ENCODE results near the gene PTPRM. TPM values are rescaled to one million over a fixed set of nuclear protein-coding genes. Genes with fewer than 3 reads are reported as not detected.

Gene PTPRM
- total RNA-seq, 1 experiment from 2014 or later, result 14.5 TPM

GRCh38 chr18:8339952-8340351 lies 772.8 kb downstream of the PTPRM start:
- H3K4me2 ChIP-seq (ENCODE audit: low read length), result no peak overlapping the region
- intact Hi-C loops (cut with micrococcal nuclease), result no loop called here
- ChIA-PET RAD21 (ENCODE audit: low non-redundant PET in 1 of 2, low total read pairs in 2 of 2, uncharacterized antibody in 2 of 2, unreplicated experiment in 2 of 2) (no interaction called here), POLR2A (no interaction called here), CTCF (no interaction called here)
- H3K4me3 ChIP-seq (replicated peaks in 1 of 2; ENCODE audit: low read depth in 1 of 2, low read length in 2 of 2), result no peak overlapping the region
- no peaks in the 10 kb centered on the region for H3K9me3 ChIP-seq (ENCODE audit: control insufficient read depth in 1 of 2, insufficient read depth in 1 of 2, low read depth in 1 of 2, low read length in 2 of 2)
- no peaks in the 10 kb centered on the region for H3K36me3 ChIP-seq (ENCODE audit: control insufficient read depth in 1 of 2, insufficient read depth in 2 of 2, low read length in 2 of 2)
- no peaks in the 10 kb centered on the region for H3K27me3 ChIP-seq (ENCODE audit: insufficient read depth, low read length)
- H3K9ac ChIP-seq (ENCODE audit: low read length), result no peak overlapping the region
- no peak for DNase-seq (ENCODE audit: low read depth, low spot score)
- no peaks in the 10 kb centered on the region for H3K79me2 ChIP-seq (ENCODE audit: insufficient read depth, low read length)
- no peak overlapping the region for H3K27ac ChIP-seq (ENCODE audit: low read depth, low read length)
- H3K9me2 ChIP-seq (ENCODE audit: insufficient read depth), result no peaks in the 10 kb centered on the region
- TF ChIP-seq EGR1 (IDR thresholded peaks at IDR 0.05; ENCODE audit: low read depth) (no peak), ZNF274 (IDR thresholded peaks at IDR 0.05; ENCODE audit: low read depth, low read length) (no peak), SRF (IDR thresholded peaks at IDR 0.05; ENCODE audit: low read depth) (no peak), SP1 (IDR thresholded peaks at IDR 0.05; ENCODE audit: low read depth) (no peak)
- TF ChIP-seq, protein P1, sequence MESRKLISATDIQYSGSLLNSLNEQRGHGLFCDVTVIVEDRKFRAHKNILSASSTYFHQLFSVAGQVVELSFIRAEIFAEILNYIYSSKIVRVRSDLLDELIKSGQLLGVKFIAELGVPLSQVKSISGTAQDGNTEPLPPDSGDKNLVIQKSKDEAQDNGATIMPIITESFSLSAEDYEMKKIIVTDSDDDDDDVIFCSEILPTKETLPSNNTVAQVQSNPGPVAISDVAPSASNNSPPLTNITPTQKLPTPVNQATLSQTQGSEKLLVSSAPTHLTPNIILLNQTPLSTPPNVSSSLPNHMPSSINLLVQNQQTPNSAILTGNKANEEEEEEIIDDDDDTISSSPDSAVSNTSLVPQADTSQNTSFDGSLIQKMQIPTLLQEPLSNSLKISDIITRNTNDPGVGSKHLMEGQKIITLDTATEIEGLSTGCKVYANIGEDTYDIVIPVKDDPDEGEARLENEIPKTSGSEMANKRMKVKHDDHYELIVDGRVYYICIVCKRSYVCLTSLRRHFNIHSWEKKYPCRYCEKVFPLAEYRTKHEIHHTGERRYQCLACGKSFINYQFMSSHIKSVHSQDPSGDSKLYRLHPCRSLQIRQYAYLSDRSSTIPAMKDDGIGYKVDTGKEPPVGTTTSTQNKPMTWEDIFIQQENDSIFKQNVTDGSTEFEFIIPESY (IDR thresholded peaks at IDR 0.05; ENCODE audit: extremely low read depth, insufficient replicate concordance, low read length), result no peak
- TF ChIP-seq, protein P2, sequence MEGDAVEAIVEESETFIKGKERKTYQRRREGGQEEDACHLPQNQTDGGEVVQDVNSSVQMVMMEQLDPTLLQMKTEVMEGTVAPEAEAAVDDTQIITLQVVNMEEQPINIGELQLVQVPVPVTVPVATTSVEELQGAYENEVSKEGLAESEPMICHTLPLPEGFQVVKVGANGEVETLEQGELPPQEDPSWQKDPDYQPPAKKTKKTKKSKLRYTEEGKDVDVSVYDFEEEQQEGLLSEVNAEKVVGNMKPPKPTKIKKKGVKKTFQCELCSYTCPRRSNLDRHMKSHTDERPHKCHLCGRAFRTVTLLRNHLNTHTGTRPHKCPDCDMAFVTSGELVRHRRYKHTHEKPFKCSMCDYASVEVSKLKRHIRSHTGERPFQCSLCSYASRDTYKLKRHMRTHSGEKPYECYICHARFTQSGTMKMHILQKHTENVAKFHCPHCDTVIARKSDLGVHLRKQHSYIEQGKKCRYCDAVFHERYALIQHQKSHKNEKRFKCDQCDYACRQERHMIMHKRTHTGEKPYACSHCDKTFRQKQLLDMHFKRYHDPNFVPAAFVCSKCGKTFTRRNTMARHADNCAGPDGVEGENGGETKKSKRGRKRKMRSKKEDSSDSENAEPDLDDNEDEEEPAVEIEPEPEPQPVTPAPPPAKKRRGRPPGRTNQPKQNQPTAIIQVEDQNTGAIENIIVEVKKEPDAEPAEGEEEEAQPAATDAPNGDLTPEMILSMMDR (IDR thresholded peaks at IDR 0.05 in 2 of 3, conservative IDR thresholded peaks at IDR 0.05 in 1 of 3; ENCODE audit: borderline replicate concordance in 1 of 3, insufficient read depth in 1 of 3, low read depth in 2 of 3, low read length in 2 of 3), result no peak
- TF ChIP-seq, protein P3, sequence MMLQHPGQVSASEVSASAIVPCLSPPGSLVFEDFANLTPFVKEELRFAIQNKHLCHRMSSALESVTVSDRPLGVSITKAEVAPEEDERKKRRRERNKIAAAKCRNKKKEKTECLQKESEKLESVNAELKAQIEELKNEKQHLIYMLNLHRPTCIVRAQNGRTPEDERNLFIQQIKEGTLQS (IDR thresholded peaks at IDR 0.05), result no peak
- ATAC-seq, result no peak
- no peak overlapping the region for H2AFZ ChIP-seq (ENCODE audit: low read depth, low read length, poor library complexity, severe bottlenecking)
- no peaks in the 10 kb centered on the region for H3K4me1 ChIP-seq (ENCODE audit: control insufficient read depth in 1 of 2, insufficient read depth in 2 of 2, low read length in 2 of 2)
- H4K20me1 ChIP-seq (ENCODE audit: insufficient read depth), result no peaks in the 10 kb centered on the region
- no TSS peak for BruUV-seq (replicated peaks)

Data from HCT116 (cell line).